Neural cell (in vitro differentiated cells): ENCODE results near the gene CUX1. TPM values are rescaled to one million over a fixed set of nuclear protein-coding genes. Genes with fewer than 3 reads are reported as not detected.

Experiments used
- H2AFZ ChIP-seq: fragments of 200-600, 300-800 bp; sonication (generic), shearing (Covaris generic); 2 replicates; pipeline ENCODE4 v1.6.0; 2014; ENCODE audit warnings: low read depth, mild to moderate bottlenecking, antibody characterized with exemption, low read length, moderate library complexity
- H3F3A ChIP-seq: fragments of 200-600 bp; shearing (Covaris generic); 2 replicates; pipeline ENCODE4 v1.6.1; 2016; ENCODE audit warnings: mild to moderate bottlenecking, moderate library complexity, mixed read lengths, antibody characterized with exemption, low read length; ENCODE audit not compliant: insufficient read depth, poor library complexity, severe bottlenecking
- H3K27ac ChIP-seq: fragments of 200-600, 300-800 bp; sonication (generic), shearing (Covaris generic); 2 replicates; pipeline ENCODE4 v1.5.1; 2014; ENCODE audit warnings: mild to moderate bottlenecking, low read length, moderate library complexity
- H3K27me3 ChIP-seq: fragments of 300-800, 200-600 bp; sonication (generic), shearing (Covaris generic); 2 replicates; pipeline ENCODE4 v1.6.0; 2014; ENCODE audit warnings: mild to moderate bottlenecking, low read depth, low read length, moderate library complexity; ENCODE audit not compliant: insufficient read depth
- H3K36me3 ChIP-seq: fragments of 300-800, 200-600 bp; sonication (generic), shearing (Covaris generic); 2 replicates; pipeline ENCODE4 v1.5.1; 2014; ENCODE audit warnings: mild to moderate bottlenecking, antibody characterized with exemption, low read length, moderate library complexity; ENCODE audit not compliant: insufficient read depth
- H3K4me2 ChIP-seq: fragments of 300-800, 200-600 bp; sonication (generic), shearing (Covaris generic); 2 replicates; pipeline ENCODE4 v1.6.0; 2014; ENCODE audit warnings: mild to moderate bottlenecking, low read length
- H3K4me3 ChIP-seq: fragments of 300-800, 200-600 bp; sonication (generic), shearing (Covaris generic); 2 replicates; pipeline ENCODE4 v1.5.1; 2014; ENCODE audit warnings: mild to moderate bottlenecking, low read length, moderate library complexity
- H3K79me2 ChIP-seq: fragments of 200-600 bp; shearing (Covaris generic); replicated peaks from 2 replicates; pipeline ENCODE4 v1.6.0; 2014; ENCODE audit warnings: mild to moderate bottlenecking, low read length, moderate library complexity; ENCODE audit not compliant: insufficient read depth
- H3K9ac ChIP-seq: fragments of 300-800, 200-600 bp; sonication (generic), shearing (Covaris generic); 2 replicates; pipeline ENCODE4 v1.6.1; 2016; ENCODE audit warnings: mild to moderate bottlenecking, low read length, mixed read lengths
- H3K9me2 ChIP-seq: fragments of 200-600 bp; shearing (Covaris generic); 2 replicates; pipeline ENCODE4 v1.6.1; 2016; ENCODE audit warnings: mild to moderate bottlenecking, low read length, mixed read lengths; ENCODE audit not compliant: insufficient read depth
- H3K9me3 ChIP-seq: fragments of 200-600, 300-800 bp; sonication (generic), shearing (Covaris generic); 2 replicates; pipeline ENCODE4 v1.6.1; 2016; ENCODE audit warnings: mild to moderate bottlenecking, mixed run types, low read length, moderate library complexity, mixed read lengths
- H4K20me1 ChIP-seq: fragments of 200-600 bp; shearing (Covaris generic); 2 replicates; pipeline ENCODE4 v1.6.1; 2016; ENCODE audit warnings: mild to moderate bottlenecking, mixed run types; ENCODE audit not compliant: insufficient read depth
- EP300 ChIP-seq: fragments of 450-650 bp; conservative IDR thresholded peaks from 2 replicates; pipeline ENCODE4 v1.6.1; 2014; ENCODE audit warnings: antibody characterized with exemption, mild to moderate bottlenecking, moderate library complexity; ENCODE audit not compliant: poor library complexity, severe bottlenecking
- EZH2 ChIP-seq: fragments of 200-600, 300-800 bp; shearing (Covaris generic), sonication (generic); IDR thresholded peaks from 2 replicates; pipeline ENCODE4 v1.6.1; 2014; ENCODE audit warnings: antibody characterized with exemption, low read length, borderline replicate concordance, mild to moderate bottlenecking; ENCODE audit not compliant: insufficient read depth, poor library complexity, severe bottlenecking
- MXI1 ChIP-seq: fragments of 450-650 bp; conservative IDR thresholded peaks from 2 replicates; pipeline ENCODE4 v1.6.1; 2014; ENCODE audit warnings: antibody characterized with exemption, mild to moderate bottlenecking; ENCODE audit not compliant: poor library complexity, severe bottlenecking
- POLR2AphosphoS5 ChIP-seq: IDR thresholded peaks from 2 replicates; pipeline ENCODE4 v1.6.1; 2012
- RAD21 ChIP-seq: fragments of 450-650 bp; conservative IDR thresholded peaks from 2 replicates; pipeline ENCODE4 v1.6.1; 2014; ENCODE audit warnings: antibody characterized with exemption, mild to moderate bottlenecking, moderate library complexity
- SMC3 ChIP-seq: fragments of 450-650 bp; conservative IDR thresholded peaks from 2 replicates; pipeline ENCODE4 v1.6.1; 2014; ENCODE audit warnings: antibody characterized with exemption, mild to moderate bottlenecking, moderate library complexity; ENCODE audit not compliant: poor library complexity
- TAF1 ChIP-seq: IDR thresholded peaks from 2 replicates; pipeline ENCODE4 v1.6.1; 2012; ENCODE audit warnings: low read depth
- polyA plus RNA-seq: library from polyadenylated mRNA; depleted of rRNA; stranded (reverse); fragments of >200 nt; gene quantifications from 2 replicates; pipeline ENCODE4 v1.2.3, GENCODE V29; 2014
- TF ChIP-seq, protein P1 (sequence below): IDR thresholded peaks from 2 replicates; pipeline ENCODE4 v1.6.1; 2012; ENCODE audit warnings: borderline replicate concordance
- TF ChIP-seq, protein P2 (sequence below): fragments of 450-650 bp; IDR thresholded peaks from 2 replicates; pipeline ENCODE4 v1.5.1; 2014; ENCODE audit warnings: antibody characterized with exemption, mild to moderate bottlenecking, moderate library complexity; ENCODE audit not compliant: poor library complexity, severe bottlenecking

CUX1 gene
- polyA plus RNA-seq, 1 donor from 2014 or later, result 26.6 TPM

DNA sequence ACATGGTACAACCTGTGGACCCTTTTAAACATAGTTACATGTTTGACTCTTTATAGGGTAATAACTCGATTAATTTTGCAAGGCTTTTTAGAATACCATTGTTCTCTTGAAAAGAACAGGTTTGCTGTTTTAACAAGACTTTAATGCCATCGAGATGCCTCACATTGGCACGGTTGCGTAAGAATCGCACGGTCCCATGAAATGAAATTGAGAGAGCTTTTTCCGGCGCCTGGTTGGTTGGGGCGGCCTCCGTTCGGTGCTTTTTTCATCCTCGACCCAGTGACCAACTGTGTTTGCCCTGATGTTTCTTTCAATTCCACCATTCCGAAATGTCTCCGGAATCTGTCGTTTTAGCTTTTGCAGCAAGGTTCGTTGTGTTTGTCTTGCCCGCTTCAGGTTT lies 142.4 kb downstream of the CUX1 start:
- no peaks in the 10 kb centered on the region for H3K9me3 ChIP-seq
- H3K4me2 ChIP-seq, result no peak overlapping the region
- no peaks in the 10 kb centered on the region for H4K20me1 ChIP-seq
- no peak overlapping the region for H3K9ac ChIP-seq
- H3K36me3 ChIP-seq, result no peaks in the 10 kb centered on the region
- TF ChIP-seq TAF1 (no peak), RAD21 (no peak), POLR2AphosphoS5 (no peak), MXI1 (no peak), SMC3 (no peak), EZH2 (no peak)
- TF ChIP-seq, protein P1, sequence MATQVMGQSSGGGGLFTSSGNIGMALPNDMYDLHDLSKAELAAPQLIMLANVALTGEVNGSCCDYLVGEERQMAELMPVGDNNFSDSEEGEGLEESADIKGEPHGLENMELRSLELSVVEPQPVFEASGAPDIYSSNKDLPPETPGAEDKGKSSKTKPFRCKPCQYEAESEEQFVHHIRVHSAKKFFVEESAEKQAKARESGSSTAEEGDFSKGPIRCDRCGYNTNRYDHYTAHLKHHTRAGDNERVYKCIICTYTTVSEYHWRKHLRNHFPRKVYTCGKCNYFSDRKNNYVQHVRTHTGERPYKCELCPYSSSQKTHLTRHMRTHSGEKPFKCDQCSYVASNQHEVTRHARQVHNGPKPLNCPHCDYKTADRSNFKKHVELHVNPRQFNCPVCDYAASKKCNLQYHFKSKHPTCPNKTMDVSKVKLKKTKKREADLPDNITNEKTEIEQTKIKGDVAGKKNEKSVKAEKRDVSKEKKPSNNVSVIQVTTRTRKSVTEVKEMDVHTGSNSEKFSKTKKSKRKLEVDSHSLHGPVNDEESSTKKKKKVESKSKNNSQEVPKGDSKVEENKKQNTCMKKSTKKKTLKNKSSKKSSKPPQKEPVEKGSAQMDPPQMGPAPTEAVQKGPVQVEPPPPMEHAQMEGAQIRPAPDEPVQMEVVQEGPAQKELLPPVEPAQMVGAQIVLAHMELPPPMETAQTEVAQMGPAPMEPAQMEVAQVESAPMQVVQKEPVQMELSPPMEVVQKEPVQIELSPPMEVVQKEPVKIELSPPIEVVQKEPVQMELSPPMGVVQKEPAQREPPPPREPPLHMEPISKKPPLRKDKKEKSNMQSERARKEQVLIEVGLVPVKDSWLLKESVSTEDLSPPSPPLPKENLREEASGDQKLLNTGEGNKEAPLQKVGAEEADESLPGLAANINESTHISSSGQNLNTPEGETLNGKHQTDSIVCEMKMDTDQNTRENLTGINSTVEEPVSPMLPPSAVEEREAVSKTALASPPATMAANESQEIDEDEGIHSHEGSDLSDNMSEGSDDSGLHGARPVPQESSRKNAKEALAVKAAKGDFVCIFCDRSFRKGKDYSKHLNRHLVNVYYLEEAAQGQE, result no peak
- TF ChIP-seq, protein P2, sequence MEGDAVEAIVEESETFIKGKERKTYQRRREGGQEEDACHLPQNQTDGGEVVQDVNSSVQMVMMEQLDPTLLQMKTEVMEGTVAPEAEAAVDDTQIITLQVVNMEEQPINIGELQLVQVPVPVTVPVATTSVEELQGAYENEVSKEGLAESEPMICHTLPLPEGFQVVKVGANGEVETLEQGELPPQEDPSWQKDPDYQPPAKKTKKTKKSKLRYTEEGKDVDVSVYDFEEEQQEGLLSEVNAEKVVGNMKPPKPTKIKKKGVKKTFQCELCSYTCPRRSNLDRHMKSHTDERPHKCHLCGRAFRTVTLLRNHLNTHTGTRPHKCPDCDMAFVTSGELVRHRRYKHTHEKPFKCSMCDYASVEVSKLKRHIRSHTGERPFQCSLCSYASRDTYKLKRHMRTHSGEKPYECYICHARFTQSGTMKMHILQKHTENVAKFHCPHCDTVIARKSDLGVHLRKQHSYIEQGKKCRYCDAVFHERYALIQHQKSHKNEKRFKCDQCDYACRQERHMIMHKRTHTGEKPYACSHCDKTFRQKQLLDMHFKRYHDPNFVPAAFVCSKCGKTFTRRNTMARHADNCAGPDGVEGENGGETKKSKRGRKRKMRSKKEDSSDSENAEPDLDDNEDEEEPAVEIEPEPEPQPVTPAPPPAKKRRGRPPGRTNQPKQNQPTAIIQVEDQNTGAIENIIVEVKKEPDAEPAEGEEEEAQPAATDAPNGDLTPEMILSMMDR, result no peak
- no peak overlapping the region for H3K4me3 ChIP-seq
- H3F3A ChIP-seq, result no peaks in the 10 kb centered on the region
- H3K27me3 ChIP-seq, result no peaks in the 10 kb centered on the region
- no peak overlapping the region for H2AFZ ChIP-seq
- no peaks in the 10 kb centered on the region for H3K9me2 ChIP-seq
- H3K79me2 ChIP-seq, result no peaks in the 10 kb centered on the region
- H3K27ac ChIP-seq, result no peak overlapping the region

DNA sequence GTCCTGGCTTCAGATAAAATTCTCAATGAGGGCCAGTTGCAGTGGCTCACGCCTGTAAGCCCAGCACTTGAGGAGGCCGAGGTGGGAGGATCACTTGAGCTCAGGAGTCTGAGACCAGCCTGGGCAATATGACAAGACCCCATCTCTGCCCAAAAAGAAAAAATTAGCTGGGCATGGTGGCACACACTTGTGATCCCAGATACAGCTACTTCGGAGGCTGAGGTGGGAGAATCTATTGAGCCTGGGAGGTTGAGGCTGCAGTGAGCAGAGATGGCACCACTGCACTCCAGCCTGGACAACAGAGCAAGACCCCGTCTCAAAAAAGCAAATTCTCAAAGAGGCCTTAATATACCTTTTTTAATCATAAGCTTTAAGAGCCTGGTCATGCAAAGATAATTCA lies 142.9 kb downstream of the CUX1 start:
- Histone ChIP-seq H3F3A (no peaks in the 10 kb centered on the region), H4K20me1 (no peaks in the 10 kb centered on the region)

More for the DNA sequence above, 142.9 kb downstream of the CUX1 start:
- no peak overlapping the region for H3K4me2 ChIP-seq
- TF ChIP-seq RAD21, result no peak
- no peak for TF ChIP-seq EP300
- TF ChIP-seq SMC3, result no peak
- TF ChIP-seq EZH2, result no peak
- TF ChIP-seq, protein P2, result no peak
- TF ChIP-seq MXI1, result no peak
- no peak for TF ChIP-seq TAF1
- no peak for TF ChIP-seq POLR2AphosphoS5
- TF ChIP-seq, protein P1, result no peak
- H3K9me2 ChIP-seq, result no peaks in the 10 kb centered on the region
- no peaks in the 10 kb centered on the region for H3K27me3 ChIP-seq
- H3K27ac ChIP-seq, result no peak overlapping the region
- H3K79me2 ChIP-seq, result no peaks in the 10 kb centered on the region
- H3K36me3 ChIP-seq, result no peaks in the 10 kb centered on the region
- H3K9ac ChIP-seq, result no peak overlapping the region
- H3K9me3 ChIP-seq, result no peaks in the 10 kb centered on the region
- no peak overlapping the region for H3K4me3 ChIP-seq
- H2AFZ ChIP-seq, result no peak overlapping the region
